HEK293 (cell line): ENCODE data around the gene LY9.

Source experiments
- CTCF ChIA-PET: fragments of 350-600 bp; formaldehyde crosslinking; extraction: SDS; loops from one replicate; lab custom pipeline; 2021; ENCODE audit warnings: antibody characterized with exemption; lab: Yijun Ruan, JAX
- POLR2A ChIA-PET: fragments of 300-600 bp; formaldehyde crosslinking; extraction: SDS; loops from one replicate; lab custom pipeline; 2020; ENCODE audit warnings: antibody characterized with exemption, inconsistent platforms; lab: Yijun Ruan, JAX
- H3K27ac ChIP-seq: fragments of 200-500 bp; sonication (Bioruptor generic); 2 replicates; pipeline ENCODE4 v1.5.1; 2014; ENCODE audit warnings: low read depth, low read length, control low read depth, inconsistent platforms; ENCODE audit errors: extremely low read depth
- H3K36me3 ChIP-seq, 2 experiments: fragments of 200-500 bp in 1 of 2; sonication (Bioruptor generic) in 1 of 2; 1 replicate in 1 of 2; 2 replicates in 1 of 2; pipeline ENCODE4 v1.5.1; 2014 to 2017; ENCODE audit warnings: inconsistent platforms in 2 of 2, low read length in 2 of 2; ENCODE audit not compliant: control insufficient read depth in 2 of 2, insufficient read depth in 1 of 2
- H3K4me1 ChIP-seq: fragments of 200-500 bp; sonication (Bioruptor generic); 2 replicates; pipeline ENCODE4 v1.5.1; 2014; ENCODE audit warnings: mild to moderate bottlenecking, low read length, inconsistent platforms; ENCODE audit not compliant: control insufficient read depth, insufficient read depth
- H3K4me3 ChIP-seq: 2 replicates; pipeline ENCODE4 v1.5.1; 2011; ENCODE audit warnings: low read depth, mild to moderate bottlenecking, control low read depth, low read length, moderate library complexity
- H3K9me3 ChIP-seq: fragments of 200-500 bp; sonication (Bioruptor generic); 2 replicates; pipeline ENCODE4 v1.5.1; 2014; ENCODE audit warnings: low read depth, low read length, inconsistent platforms; ENCODE audit not compliant: control insufficient read depth, insufficient read depth
- IKZF3 ChIP-seq: fragments of 450-650 bp; IDR thresholded peaks from 2 replicates; pipeline ENCODE4 v1.5.0; 2018; ENCODE audit warnings: missing biosample characterization, mild to moderate bottlenecking, missing genetic modification characterization, moderate library complexity
- KLF9 ChIP-seq: fragments of 450-650 bp; formaldehyde crosslinking; IDR thresholded peaks from 2 replicates; pipeline ENCODE4 v1.5.1; 2016; ENCODE audit warnings: missing biosample characterization, missing genetic modification characterization, low read depth
- SETDB1 ChIP-seq: IDR thresholded peaks from one replicate; pipeline ENCODE4 v1.6.1; 2017; ENCODE audit warnings: mild to moderate bottlenecking, low read length, moderate library complexity, mixed read lengths; ENCODE audit not compliant: insufficient read length
- YY2 ChIP-seq: fragments of 450-650 bp; formaldehyde crosslinking; IDR thresholded peaks from 2 replicates; pipeline ENCODE4 v1.5.1; 2016; ENCODE audit warnings: missing biosample characterization, missing genetic modification characterization
- ZBTB20 ChIP-seq: fragments of 450-650 bp; formaldehyde crosslinking; IDR thresholded peaks from 2 replicates; pipeline ENCODE4 v1.5.1; 2016; ENCODE audit warnings: missing biosample characterization, missing genetic modification characterization
- ZFP3 ChIP-seq: fragments of 450-650 bp; formaldehyde crosslinking; IDR thresholded peaks from 2 replicates; pipeline ENCODE4 v1.5.1; 2016; ENCODE audit warnings: low read depth, missing biosample characterization, missing genetic modification characterization
- ZIC2 ChIP-seq: fragments of 450-650 bp; formaldehyde crosslinking; IDR thresholded peaks from 2 replicates; pipeline ENCODE4 v1.5.1; 2016; ENCODE audit warnings: missing biosample characterization, missing genetic modification characterization
- ZNF132 ChIP-seq: fragments of 450-650 bp; formaldehyde crosslinking; IDR thresholded peaks from 2 replicates; pipeline ENCODE4 v1.5.1; 2017; ENCODE audit warnings: missing biosample characterization, missing genetic modification characterization, borderline replicate concordance
- ZNF175 ChIP-seq: fragments of 450-650 bp; formaldehyde crosslinking; IDR thresholded peaks from 2 replicates; pipeline ENCODE4 v1.5.1; 2016; ENCODE audit warnings: missing biosample characterization, missing genetic modification characterization
- ZNF19 ChIP-seq: fragments of 450-650 bp; formaldehyde crosslinking; IDR thresholded peaks from 2 replicates; pipeline ENCODE4; 2016; ENCODE audit warnings: missing biosample characterization, missing genetic modification characterization, low read depth
- ZNF433 ChIP-seq: fragments of 450-650 bp; formaldehyde crosslinking; IDR thresholded peaks from 2 replicates; pipeline ENCODE4 v1.5.1; 2016; ENCODE audit warnings: missing biosample characterization, missing genetic modification characterization, low read depth
- ZNF558 ChIP-seq: fragments of 450-650 bp; formaldehyde crosslinking; IDR thresholded peaks from 2 replicates; pipeline ENCODE4 v1.5.1; 2016; ENCODE audit warnings: missing biosample characterization, missing genetic modification characterization
- ZNF624 ChIP-seq: fragments of 450-650 bp; formaldehyde crosslinking; IDR thresholded peaks from 2 replicates; pipeline ENCODE4 v1.5.1; 2017; ENCODE audit warnings: missing biosample characterization, missing genetic modification characterization
- ZNF677 ChIP-seq: fragments of 450-650 bp; IDR thresholded peaks from 2 replicates; pipeline ENCODE4 v1.5.0; 2018; ENCODE audit warnings: missing biosample characterization, mild to moderate bottlenecking, missing genetic modification characterization, moderate library complexity
- ZNF707 ChIP-seq: fragments of 450-650 bp; formaldehyde crosslinking; IDR thresholded peaks from 2 replicates; pipeline ENCODE4 v1.5.1; 2016; ENCODE audit warnings: missing biosample characterization, missing genetic modification characterization
- ZNF777 ChIP-seq: fragments of 450-650 bp; formaldehyde crosslinking; IDR thresholded peaks from 2 replicates; pipeline ENCODE4 v1.5.1; 2017; ENCODE audit warnings: missing biosample characterization, missing genetic modification characterization, borderline replicate concordance
- ZNF837 ChIP-seq: fragments of 450-650 bp; formaldehyde crosslinking; IDR thresholded peaks from 2 replicates; pipeline ENCODE4 v1.5.1; 2016; ENCODE audit warnings: missing biosample characterization, missing genetic modification characterization
- TF ChIP-seq, protein P1 (sequence below): fragments of 450-650 bp; formaldehyde crosslinking; IDR thresholded peaks from 2 replicates; pipeline ENCODE4 v1.5.1; 2016; ENCODE audit warnings: missing biosample characterization, missing genetic modification characterization
- TF ChIP-seq, protein P2 (sequence below): fragments of 450-650 bp; formaldehyde crosslinking; IDR thresholded peaks from 2 replicates; pipeline ENCODE4 v1.5.1; 2017; ENCODE audit warnings: missing biosample characterization, missing genetic modification characterization
- TF ChIP-seq, protein P3 (sequence below): fragments of 450-650 bp; formaldehyde crosslinking; IDR thresholded peaks from 2 replicates; pipeline ENCODE4 v1.5.1; 2016; ENCODE audit warnings: missing biosample characterization, missing genetic modification characterization
- TF ChIP-seq, protein P4 (sequence below): fragments of 450-650 bp; formaldehyde crosslinking; IDR thresholded peaks from 2 replicates; pipeline ENCODE4 v1.5.1; 2016; ENCODE audit warnings: missing biosample characterization, missing genetic modification characterization
- TF ChIP-seq, protein P5 (sequence below): fragments of 450-650 bp; formaldehyde crosslinking; IDR thresholded peaks from 2 replicates; pipeline ENCODE4 v1.5.1; 2017; ENCODE audit warnings: missing biosample characterization, missing genetic modification characterization
- TF ChIP-seq, protein P6 (sequence below): fragments of 450-650 bp; formaldehyde crosslinking; IDR thresholded peaks from 2 replicates; pipeline ENCODE4 v1.5.1; 2016; ENCODE audit warnings: missing biosample characterization, missing genetic modification characterization, borderline replicate concordance

LY9 gene

DNA sequence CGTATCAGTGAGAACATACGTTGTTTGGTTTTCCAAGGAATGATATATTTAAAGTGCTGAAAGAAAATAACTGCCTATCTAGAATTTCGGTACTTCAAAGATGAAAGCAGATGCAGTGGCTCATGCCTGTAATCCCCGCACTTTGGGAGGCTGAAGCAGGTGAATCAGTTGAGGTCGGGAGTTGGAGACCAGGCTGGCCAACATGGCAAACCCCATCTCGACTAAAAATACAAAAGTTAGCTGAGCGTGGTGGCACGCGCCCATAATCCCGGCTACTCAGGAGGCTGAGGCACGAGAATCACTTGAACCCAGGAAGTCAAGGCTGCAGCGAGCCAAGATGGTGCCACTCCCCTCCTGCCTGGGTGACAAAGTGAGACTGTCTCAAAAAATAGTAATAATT is 50.3 kb downstream of the LY9 start:
- TF ChIP-seq SETDB1 (no peak), ZNF777 (tag by site-specific recombination) (no peak), ZNF19 (tag by site-specific recombination) (no peak), ZNF624 (tag by site-specific recombination) (no peak), ZNF175 (tag by site-specific recombination) (no peak), ZNF132 (tag by site-specific recombination) (no peak), IKZF3 (no peak), YY2 (tag by site-specific recombination) (no peak)
- TF ChIP-seq, protein P1, sequence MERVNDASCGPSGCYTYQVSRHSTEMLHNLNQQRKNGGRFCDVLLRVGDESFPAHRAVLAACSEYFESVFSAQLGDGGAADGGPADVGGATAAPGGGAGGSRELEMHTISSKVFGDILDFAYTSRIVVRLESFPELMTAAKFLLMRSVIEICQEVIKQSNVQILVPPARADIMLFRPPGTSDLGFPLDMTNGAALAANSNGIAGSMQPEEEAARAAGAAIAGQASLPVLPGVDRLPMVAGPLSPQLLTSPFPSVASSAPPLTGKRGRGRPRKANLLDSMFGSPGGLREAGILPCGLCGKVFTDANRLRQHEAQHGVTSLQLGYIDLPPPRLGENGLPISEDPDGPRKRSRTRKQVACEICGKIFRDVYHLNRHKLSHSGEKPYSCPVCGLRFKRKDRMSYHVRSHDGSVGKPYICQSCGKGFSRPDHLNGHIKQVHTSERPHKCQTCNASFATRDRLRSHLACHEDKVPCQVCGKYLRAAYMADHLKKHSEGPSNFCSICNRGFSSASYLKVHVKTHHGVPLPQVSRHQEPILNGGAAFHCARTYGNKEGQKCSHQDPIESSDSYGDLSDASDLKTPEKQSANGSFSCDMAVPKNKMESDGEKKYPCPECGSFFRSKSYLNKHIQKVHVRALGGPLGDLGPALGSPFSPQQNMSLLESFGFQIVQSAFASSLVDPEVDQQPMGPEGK (tag by site-specific recombination): no peak
- TF ChIP-seq, protein P2, sequence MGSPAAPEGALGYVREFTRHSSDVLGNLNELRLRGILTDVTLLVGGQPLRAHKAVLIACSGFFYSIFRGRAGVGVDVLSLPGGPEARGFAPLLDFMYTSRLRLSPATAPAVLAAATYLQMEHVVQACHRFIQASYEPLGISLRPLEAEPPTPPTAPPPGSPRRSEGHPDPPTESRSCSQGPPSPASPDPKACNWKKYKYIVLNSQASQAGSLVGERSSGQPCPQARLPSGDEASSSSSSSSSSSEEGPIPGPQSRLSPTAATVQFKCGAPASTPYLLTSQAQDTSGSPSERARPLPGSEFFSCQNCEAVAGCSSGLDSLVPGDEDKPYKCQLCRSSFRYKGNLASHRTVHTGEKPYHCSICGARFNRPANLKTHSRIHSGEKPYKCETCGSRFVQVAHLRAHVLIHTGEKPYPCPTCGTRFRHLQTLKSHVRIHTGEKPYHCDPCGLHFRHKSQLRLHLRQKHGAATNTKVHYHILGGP (tag by site-specific recombination): no peak
- Histone ChIP-seq H3K36me3 (no peaks in the 10 kb centered on the region), H3K9me3 (no peaks in the 10 kb centered on the region), H3K27ac (no peak overlapping the region), H3K4me3 (no peak overlapping the region), H3K4me1 (no peaks in the 10 kb centered on the region)
- ChIA-PET POLR2A (no interaction called here), CTCF (interaction anchor here (0.7 kb wide), 1 partner anchor 106 kb away, joined by 3 read pairs; no protein-coding TSS in a partner anchor)

DNA sequence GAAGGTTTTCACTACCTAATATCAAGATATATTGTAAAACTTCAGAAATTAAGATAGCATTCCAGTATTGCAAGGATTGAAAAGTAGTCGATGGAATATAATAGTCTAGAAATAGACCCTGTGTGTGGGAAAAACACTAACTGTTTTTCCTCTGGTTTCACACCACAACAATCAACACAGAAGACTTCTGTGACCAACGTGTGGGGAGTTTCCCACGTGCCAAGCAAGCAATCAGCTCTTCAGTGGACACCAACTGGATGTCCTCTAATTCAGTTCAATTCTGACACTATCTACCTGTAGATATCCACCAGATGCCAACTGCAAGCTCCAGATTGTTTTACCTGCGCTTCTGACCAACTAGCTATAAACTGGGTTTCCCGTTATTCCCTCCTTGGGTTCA is 54.6 kb downstream of the LY9 start:
- no peaks in the 10 kb centered on the region for H3K9me3 ChIP-seq
- POLR2A ChIA-PET: no interaction called here

More for the DNA sequence above, 54.6 kb downstream of the LY9 start:
- Histone ChIP-seq H3K36me3 (no peaks in the 10 kb centered on the region), H3K27ac (no peak overlapping the region), H3K4me3 (no peak overlapping the region), H3K4me1 (no peaks in the 10 kb centered on the region)
- CTCF ChIA-PET: interaction anchor here (0.7 to 0.9 kb wide), 4 partner anchors 15 to 101 kb away, joined by 3 to 4 read pairs (median 4); no protein-coding TSS in a partner anchor
- TF ChIP-seq ZNF558 (tag by site-specific recombination) (no peak), ZBTB20 (tag by site-specific recombination) (no peak), ZNF707 (no peak), ZNF433 (tag by site-specific recombination) (no peak), ZNF624 (tag by site-specific recombination) (no peak), ZFP3 (tag by site-specific recombination) (no peak), ZIC2 (no peak), KLF9 (tag by site-specific recombination) (no peak), ZNF677 (no peak), ZNF837 (no peak)
- TF ChIP-seq, protein P3, sequence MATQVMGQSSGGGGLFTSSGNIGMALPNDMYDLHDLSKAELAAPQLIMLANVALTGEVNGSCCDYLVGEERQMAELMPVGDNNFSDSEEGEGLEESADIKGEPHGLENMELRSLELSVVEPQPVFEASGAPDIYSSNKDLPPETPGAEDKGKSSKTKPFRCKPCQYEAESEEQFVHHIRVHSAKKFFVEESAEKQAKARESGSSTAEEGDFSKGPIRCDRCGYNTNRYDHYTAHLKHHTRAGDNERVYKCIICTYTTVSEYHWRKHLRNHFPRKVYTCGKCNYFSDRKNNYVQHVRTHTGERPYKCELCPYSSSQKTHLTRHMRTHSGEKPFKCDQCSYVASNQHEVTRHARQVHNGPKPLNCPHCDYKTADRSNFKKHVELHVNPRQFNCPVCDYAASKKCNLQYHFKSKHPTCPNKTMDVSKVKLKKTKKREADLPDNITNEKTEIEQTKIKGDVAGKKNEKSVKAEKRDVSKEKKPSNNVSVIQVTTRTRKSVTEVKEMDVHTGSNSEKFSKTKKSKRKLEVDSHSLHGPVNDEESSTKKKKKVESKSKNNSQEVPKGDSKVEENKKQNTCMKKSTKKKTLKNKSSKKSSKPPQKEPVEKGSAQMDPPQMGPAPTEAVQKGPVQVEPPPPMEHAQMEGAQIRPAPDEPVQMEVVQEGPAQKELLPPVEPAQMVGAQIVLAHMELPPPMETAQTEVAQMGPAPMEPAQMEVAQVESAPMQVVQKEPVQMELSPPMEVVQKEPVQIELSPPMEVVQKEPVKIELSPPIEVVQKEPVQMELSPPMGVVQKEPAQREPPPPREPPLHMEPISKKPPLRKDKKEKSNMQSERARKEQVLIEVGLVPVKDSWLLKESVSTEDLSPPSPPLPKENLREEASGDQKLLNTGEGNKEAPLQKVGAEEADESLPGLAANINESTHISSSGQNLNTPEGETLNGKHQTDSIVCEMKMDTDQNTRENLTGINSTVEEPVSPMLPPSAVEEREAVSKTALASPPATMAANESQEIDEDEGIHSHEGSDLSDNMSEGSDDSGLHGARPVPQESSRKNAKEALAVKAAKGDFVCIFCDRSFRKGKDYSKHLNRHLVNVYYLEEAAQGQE (tag by site-specific recombination): no peak
- TF ChIP-seq, protein P4, sequence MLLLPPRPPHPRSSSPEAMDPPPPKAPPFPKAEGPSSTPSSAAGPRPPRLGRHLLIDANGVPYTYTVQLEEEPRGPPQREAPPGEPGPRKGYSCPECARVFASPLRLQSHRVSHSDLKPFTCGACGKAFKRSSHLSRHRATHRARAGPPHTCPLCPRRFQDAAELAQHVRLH (tag by site-specific recombination): no peak
- TF ChIP-seq, protein P5, sequence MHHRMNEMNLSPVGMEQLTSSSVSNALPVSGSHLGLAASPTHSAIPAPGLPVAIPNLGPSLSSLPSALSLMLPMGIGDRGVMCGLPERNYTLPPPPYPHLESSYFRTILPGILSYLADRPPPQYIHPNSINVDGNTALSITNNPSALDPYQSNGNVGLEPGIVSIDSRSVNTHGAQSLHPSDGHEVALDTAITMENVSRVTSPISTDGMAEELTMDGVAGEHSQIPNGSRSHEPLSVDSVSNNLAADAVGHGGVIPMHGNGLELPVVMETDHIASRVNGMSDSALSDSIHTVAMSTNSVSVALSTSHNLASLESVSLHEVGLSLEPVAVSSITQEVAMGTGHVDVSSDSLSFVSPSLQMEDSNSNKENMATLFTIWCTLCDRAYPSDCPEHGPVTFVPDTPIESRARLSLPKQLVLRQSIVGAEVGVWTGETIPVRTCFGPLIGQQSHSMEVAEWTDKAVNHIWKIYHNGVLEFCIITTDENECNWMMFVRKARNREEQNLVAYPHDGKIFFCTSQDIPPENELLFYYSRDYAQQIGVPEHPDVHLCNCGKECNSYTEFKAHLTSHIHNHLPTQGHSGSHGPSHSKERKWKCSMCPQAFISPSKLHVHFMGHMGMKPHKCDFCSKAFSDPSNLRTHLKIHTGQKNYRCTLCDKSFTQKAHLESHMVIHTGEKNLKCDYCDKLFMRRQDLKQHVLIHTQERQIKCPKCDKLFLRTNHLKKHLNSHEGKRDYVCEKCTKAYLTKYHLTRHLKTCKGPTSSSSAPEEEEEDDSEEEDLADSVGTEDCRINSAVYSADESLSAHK (tag by site-specific recombination): no peak
- TF ChIP-seq, protein P6, sequence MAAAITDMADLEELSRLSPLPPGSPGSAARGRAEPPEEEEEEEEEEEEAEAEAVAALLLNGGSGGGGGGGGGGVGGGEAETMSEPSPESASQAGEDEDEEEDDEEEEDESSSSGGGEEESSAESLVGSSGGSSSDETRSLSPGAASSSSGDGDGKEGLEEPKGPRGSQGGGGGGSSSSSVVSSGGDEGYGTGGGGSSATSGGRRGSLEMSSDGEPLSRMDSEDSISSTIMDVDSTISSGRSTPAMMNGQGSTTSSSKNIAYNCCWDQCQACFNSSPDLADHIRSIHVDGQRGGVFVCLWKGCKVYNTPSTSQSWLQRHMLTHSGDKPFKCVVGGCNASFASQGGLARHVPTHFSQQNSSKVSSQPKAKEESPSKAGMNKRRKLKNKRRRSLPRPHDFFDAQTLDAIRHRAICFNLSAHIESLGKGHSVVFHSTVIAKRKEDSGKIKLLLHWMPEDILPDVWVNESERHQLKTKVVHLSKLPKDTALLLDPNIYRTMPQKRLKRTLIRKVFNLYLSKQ (tag by site-specific recombination): no peak
